Embryonic facial prominence (tissue), 1 donor: Measurements from ENCODE around the gene CTNNA3.

Experiments used
- DNase-seq: peaks from one replicate; pipeline ENCODE4 v3.0.0-alpha.2; 2016; ENCODE audit errors: extremely low spot score

Gene CTNNA3

GRCh38 chr10:65940816-65941662 lies 1755.0 kb downstream of the CTNNA3 start:
- peak; percentile 19 for DNase-seq

GRCh38 chr10:65940105-65940504 lies 1755.9 kb downstream of the CTNNA3 start:
- no peak for DNase-seq

GRCh38 chr10:65931291-65932070 lies 1764.5 kb downstream of the CTNNA3 start:
- DNase-seq = no peak

GRCh38 chr10:65911151-65911835 lies 1784.7 kb downstream of the CTNNA3 start:
- no peak for DNase-seq

- DNase-seq = no peak
Observed at GRCh38 chr10:65910209-65910608, 1785.8 kb downstream of the CTNNA3 start.

- DNase-seq = no peak
Observed at GRCh38 chr10:65907199-65907712, 1788.7 kb downstream of the CTNNA3 start.

GRCh38 chr10:65903620-65904019 lies 1792.4 kb downstream of the CTNNA3 start:
- no peak for DNase-seq

GRCh38 chr10:65900271-65900670 lies 1795.7 kb downstream of the CTNNA3 start:
- no peak for DNase-seq

GRCh38 chr10:65898055-65898454 lies 1797.9 kb downstream of the CTNNA3 start:
- no peak for DNase-seq

- DNase-seq = no peak
Observed at GRCh38 chr10:65894961-65895360, 1801.0 kb downstream of the CTNNA3 start.

GRCh38 chr10:65894379-65894778 lies 1801.6 kb downstream of the CTNNA3 start:
- no peak for DNase-seq

- DNase-seq = no peak
Observed at GRCh38 chr10:65893676-65894075, 1802.3 kb downstream of the CTNNA3 start.

GRCh38 chr10:65892284-65892683 lies 1803.7 kb downstream of the CTNNA3 start:
- DNase-seq = no peak

GRCh38 chr10:65891073-65891981 lies 1804.7 kb downstream of the CTNNA3 start:
- DNase-seq = no peak

GRCh38 chr10:65864529-65864928 lies 1831.5 kb downstream of the CTNNA3 start:
- no peak for DNase-seq

- no peak for DNase-seq
Observed at GRCh38 chr10:65864036-65864435, 1832.0 kb downstream of the CTNNA3 start.
